Erythroblast (primary cell): Measurements from ENCODE around the gene FABP1.

Experiments
- GATA1 ChIP-seq: IDR thresholded peaks from 2 replicates; pipeline ENCODE4 v1.6.1; 2011; ENCODE audit warnings: low read depth, mild to moderate bottlenecking, control low read depth, low read length, moderate library complexity
- POLR2A ChIP-seq: IDR thresholded peaks from 2 replicates; pipeline ENCODE4 v1.6.1; 2011; ENCODE audit warnings: mild to moderate bottlenecking, low read length

- TF ChIP-seq POLR2A: no peak
- TF ChIP-seq GATA1: no peak
Observed at GRCh38 chr2:88114889-88115288, 13.0 kb downstream of the FABP1 start.
